HUDEP-2 (cell line): ENCODE measurements around the gene BCL7B.
"Not testable (repeated sequence)": the region's sequence is repeated elsewhere in the genome, so short reads cannot be mapped to it uniquely, and the experiment has no call there.

ENCODE experiments used
- DNase-seq, 76 experiments: peaks; one replicate each; lab custom pipeline; 2025; ENCODE audit not compliant: unreplicated experiment in 76 of 76; lab: John Stamatoyannopoulos, UW

Gene BCL7B

GRCh38 chr7:73573276-73573675, 15.8 kb upstream of the BCL7B start:
- no peak for DNase-seq

GRCh38 chr7:73572767-73573186, 15.3 kb upstream of the BCL7B start:
- DNase-seq = no peak

GRCh38 chr7:73570977-73571376, 13.5 kb upstream of the BCL7B start:
- no peak for DNase-seq

GRCh38 chr7:73570521-73570920, 13.0 kb upstream of the BCL7B start:
- no peak for DNase-seq

DNA sequence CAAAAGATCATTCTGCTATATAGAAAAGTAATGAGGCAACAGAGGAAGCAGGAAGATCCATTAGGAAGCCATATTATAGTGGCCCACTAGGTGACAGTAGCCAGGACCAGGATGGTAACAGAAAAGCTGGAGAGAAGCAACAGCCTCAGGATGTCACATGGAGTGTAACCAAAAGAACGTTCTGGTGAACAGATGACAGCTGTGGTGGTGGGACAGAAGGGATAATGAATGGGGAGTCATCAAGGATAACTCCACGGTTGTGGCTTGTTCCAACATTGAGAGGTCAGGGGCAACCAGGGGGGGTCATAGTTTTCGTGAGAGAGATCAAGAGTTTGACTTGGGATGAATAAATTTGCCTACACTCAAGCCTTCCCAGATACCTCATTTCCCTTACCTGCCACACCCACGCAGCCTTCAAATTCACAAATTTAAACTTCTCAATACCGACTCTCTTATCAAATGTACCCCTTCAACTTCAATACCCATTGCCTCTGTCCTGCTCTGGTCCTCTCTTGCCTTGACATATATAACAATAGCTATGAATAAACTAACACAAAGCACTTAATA, 11.6 kb upstream of the BCL7B start:
- DNase-seq = no peak

DNA sequence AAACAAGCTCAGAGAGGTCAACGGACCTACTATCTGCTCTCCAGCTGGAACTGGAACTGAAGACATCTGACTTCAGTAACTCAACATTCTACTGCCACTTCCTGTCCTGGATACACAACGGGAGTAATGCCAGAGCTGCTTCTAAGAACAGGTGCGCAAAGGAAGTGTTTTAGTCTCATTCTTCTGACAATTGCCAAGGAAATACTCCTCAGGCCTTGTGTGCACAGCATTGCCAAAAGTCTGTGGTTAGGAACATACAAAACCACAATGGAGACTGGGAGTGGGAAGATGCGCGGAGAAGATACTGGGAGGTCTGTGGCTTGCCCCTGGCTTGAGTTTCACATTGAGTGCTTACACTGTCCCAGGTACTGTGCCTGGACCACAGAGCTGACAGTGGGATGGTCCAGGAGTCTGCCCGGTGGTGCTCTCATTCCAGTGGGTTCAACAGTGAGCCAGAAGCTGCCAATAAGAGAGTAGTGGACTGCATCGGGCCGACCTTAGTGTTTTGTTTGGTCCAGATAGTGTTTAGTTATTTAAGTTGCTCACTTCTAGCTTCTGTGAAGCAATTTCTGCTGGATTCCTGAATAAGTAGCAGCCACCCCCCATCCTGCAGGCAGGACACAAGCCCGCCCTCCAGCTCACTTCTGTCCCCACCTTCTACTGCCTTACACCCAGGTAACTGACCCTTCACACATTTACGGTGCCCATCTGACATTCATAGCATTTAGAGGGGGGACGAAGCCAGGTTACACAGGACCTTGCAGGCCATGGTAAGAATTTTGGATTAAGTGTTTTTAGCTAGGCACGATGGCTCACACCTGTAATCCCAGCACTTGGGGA, 10.6 kb upstream of the BCL7B start:
- no peak for DNase-seq

DNA sequence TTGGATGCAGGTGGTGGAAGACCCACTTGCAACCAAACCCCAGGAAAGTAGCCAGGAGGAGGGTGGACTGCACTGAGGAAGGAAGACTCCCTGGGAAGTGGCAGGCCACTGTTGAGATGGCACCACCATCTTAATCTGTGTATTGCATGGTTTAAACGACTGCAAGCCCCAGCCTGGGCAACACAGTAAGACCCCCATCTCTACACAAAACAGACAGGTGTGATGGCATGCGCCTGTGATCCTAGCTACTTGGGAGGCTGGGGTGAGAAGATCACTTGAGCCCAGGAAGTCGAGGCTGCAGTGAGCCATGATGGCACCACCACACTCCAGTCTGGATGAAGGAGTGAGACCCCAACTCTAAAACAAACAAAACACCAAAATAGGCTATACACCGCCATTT, 9.7 kb upstream of the BCL7B start:
- no peak for DNase-seq

DNA sequence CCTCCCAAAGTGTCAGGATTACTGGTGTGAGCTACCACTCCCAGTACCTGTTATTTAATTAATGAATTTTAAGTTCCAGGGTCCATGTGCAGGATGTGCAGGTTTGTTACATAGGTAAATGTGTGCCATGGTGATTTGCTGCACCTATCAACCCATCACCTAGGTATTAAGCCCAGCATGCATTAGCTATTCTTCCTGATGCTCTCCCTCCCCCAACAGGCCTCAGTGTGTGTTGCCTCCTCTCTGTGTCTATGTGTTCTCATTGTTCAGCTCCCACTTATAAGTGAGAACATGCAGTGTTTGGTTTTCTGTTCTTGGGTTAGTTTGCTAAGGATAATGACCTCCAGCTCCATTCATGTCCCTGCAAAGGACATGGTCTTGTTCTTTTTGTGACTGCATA, 8.9 kb upstream of the BCL7B start:
- DNase-seq = not testable (repeated sequence)

DNA sequence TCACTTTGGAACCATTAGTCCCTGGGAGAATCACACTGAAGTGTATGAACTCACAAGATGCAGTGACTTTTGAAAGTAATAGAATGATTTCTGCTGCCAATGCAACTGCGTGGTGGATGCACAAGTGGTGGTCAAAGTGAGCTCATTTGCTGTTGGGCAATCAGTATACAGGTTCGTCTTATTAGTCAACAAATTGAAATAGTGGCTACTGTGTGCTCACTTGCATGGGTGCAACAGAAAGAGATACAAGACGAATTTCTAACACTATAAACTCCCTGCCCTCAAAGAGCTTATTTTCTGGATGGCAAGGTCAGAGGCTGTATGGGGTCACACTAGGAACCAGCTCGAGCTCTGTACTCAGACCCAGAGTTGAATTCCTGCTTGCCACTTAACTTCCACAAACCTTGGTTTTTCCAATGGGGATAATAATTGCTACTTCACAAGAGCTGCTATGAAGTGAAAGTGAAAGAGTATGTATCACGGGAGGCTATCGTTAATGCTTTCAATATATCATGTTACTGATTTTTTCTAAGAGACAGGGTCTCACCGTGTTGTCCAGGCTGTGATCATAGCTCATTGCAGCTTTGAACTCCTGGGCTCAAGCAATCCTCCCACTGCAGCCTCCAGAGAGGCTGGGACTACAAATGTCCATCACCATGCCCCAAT, 8.3 kb upstream of the BCL7B start:
- no peak for DNase-seq

DNA sequence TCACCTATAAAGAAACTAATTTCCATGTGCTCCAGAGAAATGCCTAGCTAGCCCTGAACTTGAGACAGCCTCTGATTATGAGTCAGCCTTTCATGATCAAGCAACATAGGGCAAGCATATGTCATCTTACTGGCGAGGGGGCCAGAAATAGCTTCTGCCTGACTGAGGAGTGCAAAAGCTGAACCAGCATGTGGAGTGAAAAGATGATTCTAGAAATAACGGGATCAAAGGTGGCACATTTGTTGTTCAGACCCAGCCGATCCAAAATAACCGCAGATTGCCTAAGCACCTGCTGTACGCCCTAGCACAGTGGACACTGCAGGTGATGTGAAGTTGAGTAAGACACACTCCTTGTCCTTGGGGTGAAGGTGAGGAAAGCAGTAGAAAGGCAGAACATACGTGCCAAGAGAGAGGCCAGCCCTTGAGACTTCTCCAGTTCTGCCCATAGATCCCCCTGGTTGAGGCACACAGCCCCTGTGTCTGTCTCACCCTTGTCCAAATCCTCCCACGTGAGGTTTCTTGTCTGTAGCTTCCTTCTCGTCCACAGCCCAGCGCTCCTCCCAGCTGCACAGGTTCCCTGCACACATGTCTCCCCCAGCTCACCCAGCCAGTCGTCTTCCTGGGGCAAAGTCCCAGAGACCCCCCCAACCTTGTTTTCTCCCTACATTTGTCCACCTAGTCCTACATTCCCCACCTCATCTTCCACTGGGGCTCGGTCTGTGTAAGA, 2.8 kb upstream of the BCL7B start:
- peak in 3 of 76 experiments; percentile 3 to 27 (median 20) for DNase-seq

DNA sequence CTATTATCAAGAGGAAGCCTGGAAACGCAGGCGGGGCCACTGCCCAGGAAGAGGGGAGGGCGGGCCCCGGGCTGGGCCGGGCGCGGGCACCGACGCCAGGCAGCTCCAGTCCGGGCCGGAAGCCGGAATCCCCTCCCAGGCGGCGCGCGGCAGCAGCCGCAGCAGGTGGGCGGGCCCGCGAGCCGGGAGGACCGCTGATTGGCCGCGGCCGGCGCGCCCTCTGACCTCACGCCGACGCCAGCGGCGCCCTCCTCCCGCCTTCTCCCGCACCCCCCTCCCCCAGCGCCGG, 438 bp downstream of the BCL7B start:
- DNase-seq = peak; percentile 16 to 95 (median 89)

DNA sequence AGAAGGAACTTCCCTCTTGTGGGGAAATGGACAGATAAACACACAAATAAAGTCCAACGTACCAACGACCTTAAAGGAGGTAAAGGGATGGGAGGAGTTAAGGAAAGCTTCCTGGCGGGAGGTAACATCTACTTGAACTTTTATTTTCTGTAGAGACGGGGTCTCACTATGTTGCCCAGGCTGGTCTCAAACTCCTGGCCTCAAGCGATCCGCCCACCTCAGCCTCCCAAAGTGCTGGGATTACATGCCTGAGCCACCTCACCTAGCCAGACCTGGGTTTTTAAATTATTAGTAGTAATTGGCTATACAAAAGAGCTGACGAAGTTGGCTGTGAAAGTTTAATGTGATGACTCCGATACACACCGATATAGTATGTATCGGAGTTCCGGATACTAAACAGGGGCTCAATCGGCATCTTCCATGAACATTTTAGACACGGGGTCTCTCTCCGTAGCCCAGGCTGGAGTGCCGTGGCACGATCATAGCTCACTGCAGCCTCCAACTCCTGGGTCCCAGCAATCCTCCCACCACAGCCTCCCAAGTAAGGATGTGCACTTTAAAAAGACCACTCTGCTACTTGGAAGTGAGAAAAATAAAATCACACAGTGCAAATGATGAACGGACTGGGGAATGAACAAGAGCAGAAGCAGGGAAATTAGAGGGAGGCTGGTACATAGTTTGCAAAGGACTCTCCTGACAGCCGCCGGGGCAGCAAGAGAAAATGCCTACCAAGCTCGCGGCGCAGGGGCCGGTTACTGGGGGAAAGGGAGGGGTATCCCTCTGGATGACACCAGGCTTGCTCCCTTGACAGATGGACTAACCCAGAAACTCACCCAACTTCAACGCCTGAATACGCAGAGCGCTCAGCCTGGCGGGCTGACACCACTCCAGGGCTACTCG, 1.0 kb downstream of the BCL7B start:
- no peak for DNase-seq

- no peak for DNase-seq
Measured at GRCh38 chr7:73555411-73555982, 2.0 kb downstream of the BCL7B start.

- DNase-seq = not testable (repeated sequence)
Measured at GRCh38 chr7:73550093-73550492, 7.4 kb downstream of the BCL7B start.

- DNase-seq = no peak
Measured at GRCh38 chr7:73549176-73549575, 8.3 kb downstream of the BCL7B start.

DNA sequence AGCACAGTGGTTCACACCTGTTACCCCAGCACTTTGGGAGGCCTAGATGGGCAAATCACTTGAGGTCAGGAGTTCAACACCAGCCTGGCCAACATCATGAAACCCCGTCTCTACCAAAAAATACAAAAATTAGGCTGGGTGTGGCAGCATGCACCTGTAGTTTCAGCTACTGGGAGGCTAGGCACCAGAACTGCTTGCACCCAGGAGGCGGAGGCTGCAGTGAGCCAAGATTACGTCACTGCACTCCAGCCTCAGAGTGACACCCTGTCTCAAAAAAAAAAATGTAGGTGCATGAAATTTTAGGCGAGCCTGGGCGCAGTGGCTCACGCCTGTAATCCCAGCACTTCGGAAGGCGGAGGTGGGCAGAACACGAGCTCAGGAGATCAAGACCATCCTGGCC, 9.6 kb downstream of the BCL7B start:
- DNase-seq = no peak

DNA sequence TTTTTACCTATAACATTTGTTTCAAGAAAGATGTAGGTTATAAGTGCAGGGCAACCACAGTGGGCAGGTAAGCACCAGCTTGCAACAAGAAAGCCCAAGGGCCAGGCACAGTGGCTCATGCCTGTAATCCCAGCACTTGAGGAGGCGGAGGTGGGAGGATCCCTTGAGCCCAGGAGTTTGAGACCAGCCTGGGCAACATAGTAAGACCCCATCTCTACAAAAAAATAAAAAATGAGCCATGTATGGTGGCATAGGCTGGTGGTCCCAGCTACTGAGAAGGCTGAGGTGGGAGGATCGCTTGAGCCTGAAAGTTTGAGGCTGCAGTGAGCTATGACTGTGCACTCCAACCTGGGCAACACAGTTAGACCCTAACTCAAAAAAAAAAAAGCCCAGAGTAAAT, 12.8 kb downstream of the BCL7B start:
- no peak for DNase-seq

DNA sequence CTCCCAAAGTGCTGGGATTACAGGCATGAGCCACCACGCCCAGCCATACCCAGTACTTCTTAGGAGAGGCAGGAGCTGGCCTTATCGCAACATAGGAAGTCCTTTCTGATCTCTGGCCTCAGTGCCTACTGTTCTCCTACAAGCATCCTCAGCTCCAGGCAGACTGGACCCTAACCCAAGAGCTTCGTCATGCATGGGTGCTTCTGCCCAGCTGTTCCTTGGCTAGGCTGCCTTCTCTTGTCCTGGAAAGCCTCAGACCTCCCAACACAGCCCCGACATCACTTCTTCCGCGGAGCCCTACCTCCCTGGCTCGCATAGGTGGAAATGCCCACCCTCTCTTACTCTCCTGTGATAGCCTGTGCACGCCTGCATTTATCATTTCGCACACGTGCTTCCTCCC, 15.8 kb downstream of the BCL7B start:
- DNase-seq = no peak

DNA sequence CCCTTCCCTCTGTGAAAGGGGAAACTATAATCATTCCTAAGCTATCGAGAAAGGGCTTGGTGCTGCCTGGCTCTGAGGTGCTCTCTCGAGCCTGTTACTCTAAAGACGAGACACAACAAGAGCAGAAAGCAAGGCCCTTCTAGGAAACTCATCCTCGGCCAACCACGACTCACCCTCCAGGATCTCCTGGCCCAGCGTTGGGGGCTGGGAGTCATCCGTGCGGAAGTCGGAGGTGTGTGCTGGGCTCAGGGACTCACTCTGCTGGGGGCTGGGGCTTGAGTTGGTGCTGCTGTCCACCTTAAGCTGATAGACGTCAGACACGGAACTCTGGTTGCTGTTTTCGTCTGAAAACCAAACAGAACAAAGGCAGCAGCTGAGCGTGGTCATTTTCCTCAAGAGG, 17.8 kb downstream of the BCL7B start:
- DNase-seq = no peak

GRCh38 chr7:73538510-73538909, 19.0 kb downstream of the BCL7B start:
- DNase-seq = not testable (repeated sequence)
